Caco-2 (cell line): ENCODE data around the gene CTNND2. TPM values are rescaled to one million over a fixed set of nuclear protein-coding genes. Genes with fewer than 3 reads are reported as not detected.
"Not testable (repeated sequence)": the region's sequence is repeated elsewhere in the genome, so short reads cannot be mapped to it uniquely, and the experiment has no call there.

Experiments
- BruUV-seq: library from RNA; stranded (reverse); fragments of 400-500 nt; replicated peaks from 2 replicates; lab custom pipeline; 2021; lab: Mats Ljungman, UMichigan
- CTCF ChIA-PET: fragments of 300-600 bp; sonication (Branson Sonifier 250); formaldehyde crosslinking; loops from one replicate; lab custom pipeline; 2022; ENCODE audit warnings: antibody characterized with exemption; lab: Charles Lee
- POLR2A ChIA-PET: fragments of 300-600 bp; sonication (Branson Sonifier 250); formaldehyde crosslinking; loops from one replicate; lab custom pipeline; 2022; ENCODE audit warnings: antibody characterized with exemption; lab: Charles Lee
- DNase-seq, 2 experiments: peaks; one replicate each; pipeline versions ENCODE4 v3.0.0 to v3.0.0-alpha.2; 2020 to 2022
- H3K27me3 ChIP-seq: replicated peaks from 2 replicates; pipeline ENCODE4 v1.6.0; 2011; ENCODE audit warnings: low read length; ENCODE audit not compliant: control insufficient read depth, insufficient read depth
- H3K36me3 ChIP-seq: 2 replicates; pipeline ENCODE4 v1.5.1; 2011; ENCODE audit warnings: low read length; ENCODE audit not compliant: control insufficient read depth, insufficient read depth
- H3K4me1 ChIP-seq: fragments of 250-450 bp; sonication (Bioruptor Pico); 2 replicates; pipeline ENCODE4 v1.5.1; 2020; ENCODE audit warnings: mild to moderate bottlenecking
- H3K4me3 ChIP-seq: 2 replicates; pipeline ENCODE4 v1.5.1; 2011; ENCODE audit warnings: low read depth, mild to moderate bottlenecking, control low read depth, low read length
- H3K9me3 ChIP-seq: fragments of 250-450 bp; sonication (Bioruptor Pico); 2 replicates; pipeline ENCODE4 v1.5.1; 2020; ENCODE audit warnings: mild to moderate bottlenecking, moderate library complexity
- H3K27ac Mint-ChIP-seq: one replicate; pipeline ENCODE4 v1.8.0; 2022; ENCODE audit warnings: mixed read lengths; ENCODE audit not compliant: unreplicated experiment
- H3K27me3 Mint-ChIP-seq: one replicate; pipeline ENCODE4 v1.8.0; 2022; ENCODE audit warnings: mixed read lengths; ENCODE audit not compliant: insufficient read depth, unreplicated experiment
- H3K36me3 Mint-ChIP-seq: one replicate; pipeline ENCODE4 v1.8.0; 2022; ENCODE audit warnings: mild to moderate bottlenecking, mixed read lengths; ENCODE audit not compliant: insufficient read depth, unreplicated experiment
- H3K4me1 Mint-ChIP-seq: one replicate; pipeline ENCODE4 v1.8.0; 2022; ENCODE audit warnings: low read depth, mixed read lengths; ENCODE audit not compliant: unreplicated experiment
- H3K4me3 Mint-ChIP-seq: one replicate; pipeline ENCODE4 v1.8.0; 2022; ENCODE audit warnings: mild to moderate bottlenecking, moderate library complexity, mixed read lengths; ENCODE audit not compliant: unreplicated experiment
- H3K9me3 Mint-ChIP-seq: one replicate; pipeline ENCODE4 v1.8.0; 2022; ENCODE audit warnings: mixed read lengths; ENCODE audit not compliant: unreplicated experiment
- CTCF ChIP-seq, 2 experiments: fragments of 200-600 bp in 1 of 2; IDR thresholded peaks; 1 replicate in 1 of 2; 2 replicates in 1 of 2; pipeline versions ENCODE4 v1.5.1 to v1.8.0; 2011 to 2022; ENCODE audit warnings: antibody characterized with exemption in 1 of 2, control low read depth in 1 of 2, inconsistent platforms in 1 of 2, low read depth in 1 of 2, low read length in 1 of 2, mild to moderate bottlenecking in 1 of 2, moderate library complexity in 1 of 2; ENCODE audit not compliant: insufficient read depth in 1 of 2, severe bottlenecking in 1 of 2, unreplicated experiment in 1 of 2
- intact Hi-C: fragments of 100-400 bp; cut with micrococcal nuclease; formaldehyde crosslinking; loops from one replicate; pipeline ENCODE4 v1.10.0; 2022; ENCODE audit not compliant: unreplicated experiment
- total RNA-seq: library from RNA; stranded (reverse); gene quantifications from 2 replicates; pipeline ENCODE4 v1.2.3, GENCODE V29; 2022

The CTNND2 gene
- total RNA-seq, 1 experiment from 2014 or later, result 0.32 TPM

- peak in 1 of 2 experiments; percentile 44 for DNase-seq
- POLR2A ChIA-PET, result no interaction called here
- H3K4me3 Mint-ChIP-seq, result no peak overlapping the region
- H3K9me3 Mint-ChIP-seq, result peaks cover 25% of the 10 kb centered on the region
- H3K27ac Mint-ChIP-seq, result no peak overlapping the region
- Histone ChIP-seq H3K27me3 (no peaks in the 10 kb centered on the region), H3K9me3 (no peaks in the 10 kb centered on the region), H3K36me3 (no peaks in the 10 kb centered on the region), H3K4me3 (no peak overlapping the region), H3K4me1 (peaks cover 4% of the 10 kb centered on the region)
- no peaks in the 10 kb centered on the region for H3K27me3 Mint-ChIP-seq
- CTCF ChIA-PET, result interaction anchor here (1.0 kb wide), 1 partner anchor 22 kb away, joined by 4 read pairs; no protein-coding TSS in a partner anchor
- TF ChIP-seq CTCF (IDR thresholded peaks at IDR 0.05; ENCODE audit: insufficient read depth in 1 of 2, low read depth in 1 of 2, low read length in 1 of 2, severe bottlenecking in 1 of 2, unreplicated experiment in 1 of 2), result peak; percentile 22 to 42
- intact Hi-C loops, result loop anchor here (1.0 to 5.0 kb wide), 4 partner anchors 100 to 352 kb away; no protein-coding TSS in a partner anchor
- H3K36me3 Mint-ChIP-seq, result no peaks in the 10 kb centered on the region
- no TSS peak for BruUV-seq
- H3K4me1 Mint-ChIP-seq, result peaks cover 14% of the 10 kb centered on the region
Measured at GRCh38 chr5:11619339-11620024, 284.8 kb downstream of the CTNND2 start.

GRCh38 chr5:11617080-11617479 lies 287.2 kb downstream of the CTNND2 start:
- intact Hi-C loops, result loop anchor here (2.0 to 5.0 kb wide), 2 partner anchors 20 to 325 kb away; no protein-coding TSS in a partner anchor
- TF ChIP-seq CTCF (IDR thresholded peaks at IDR 0.05; ENCODE audit: insufficient read depth in 1 of 2, low read depth in 1 of 2, low read length in 1 of 2, severe bottlenecking in 1 of 2, unreplicated experiment in 1 of 2), result no peak
- no peaks in the 10 kb centered on the region for H3K9me3 ChIP-seq
- Mint-ChIP-seq H3K4me1 (peaks cover 14% of the 10 kb centered on the region), H3K36me3 (no peaks in the 10 kb centered on the region), H3K27ac (peak overlapping the region; percentile 3), H3K9me3 (peaks cover 15% of the 10 kb centered on the region), H3K4me3 (no peak overlapping the region), H3K27me3 (no peaks in the 10 kb centered on the region)
- no TSS peak for BruUV-seq
- H3K36me3 ChIP-seq, result no peaks in the 10 kb centered on the region
- DNase-seq, result no peak
- ChIA-PET CTCF (no interaction called here), POLR2A (no interaction called here)
- peaks cover 4% of the 10 kb centered on the region for H3K4me1 ChIP-seq
- H3K27me3 ChIP-seq, result no peaks in the 10 kb centered on the region
- H3K4me3 ChIP-seq, result no peak overlapping the region

- H3K27me3 ChIP-seq, BruUV-seq, H3K36me3 Mint-ChIP-seq, H3K36me3 ChIP-seq, H3K4me3 ChIP-seq, H3K4me3 Mint-ChIP-seq, H3K27me3 Mint-ChIP-seq, POLR2A ChIA-PET, CTCF ChIA-PET, H3K9me3 ChIP-seq, H3K4me1 ChIP-seq: not testable (repeated sequence)
- Mint-ChIP-seq H3K9me3 (peaks cover 15% of the 10 kb centered on the region), H3K4me1 (peaks cover 14% of the 10 kb centered on the region), H3K27ac (peak overlapping the region; percentile 3)
- peak in 1 of 2 experiments; percentile 3 for DNase-seq
- intact Hi-C loops, result loop anchor here (2.0 to 5.0 kb wide), 2 partner anchors 20 to 324 kb away; no protein-coding TSS in a partner anchor
Measured at GRCh38 chr5:11616624-11617023, 287.6 kb downstream of the CTNND2 start.
